HG03520 (cell line): ENCODE data around the gene TBCB.
"Not testable (repeated sequence)": the region's sequence is repeated elsewhere in the genome, so short reads cannot be mapped to it uniquely, and the experiment has no call there.

Experiments
- ATAC-seq: cut with Tn5 transposase; IDR thresholded peaks from one replicate; pipeline ENCODE4 v1.9.1; 2021; ENCODE audit warnings: mild to moderate bottlenecking, moderate library complexity; ENCODE audit not compliant: unreplicated experiment

The TBCB gene

GRCh38 chr19:36163813-36164212 is 48.5 kb downstream of the TBCB start:
- no peak for ATAC-seq

DNA sequence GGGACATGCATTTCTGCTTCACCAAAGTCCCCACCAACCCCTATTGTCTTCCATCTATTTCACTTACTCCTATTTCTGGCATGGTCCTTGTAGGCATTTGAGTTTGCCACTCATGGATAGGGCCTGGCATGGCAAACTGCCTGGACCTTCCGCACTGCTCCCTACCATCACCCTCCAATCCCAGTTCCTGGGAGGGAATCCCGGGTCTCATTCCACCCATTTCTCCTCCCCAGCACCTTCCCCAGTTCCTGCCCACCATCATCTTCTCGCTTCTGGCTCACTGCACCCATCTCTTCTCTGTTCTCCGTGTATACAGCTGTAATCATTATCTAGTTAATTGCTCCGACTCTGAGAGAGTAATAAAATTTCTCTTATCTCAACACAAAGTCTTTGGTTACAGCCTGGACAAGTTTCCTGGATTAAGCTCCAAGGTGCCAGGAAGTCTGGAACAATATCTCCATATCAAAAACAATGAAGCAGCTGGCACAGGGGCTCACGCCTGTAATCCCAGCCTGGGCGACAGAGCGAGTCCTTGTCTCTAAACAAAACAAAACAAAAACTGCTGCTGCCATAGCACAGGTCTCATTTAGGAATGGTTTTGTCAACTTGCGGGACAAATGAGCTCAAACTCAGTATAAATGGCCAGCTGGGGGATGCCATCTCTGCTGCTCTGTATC is 54.0 kb downstream of the TBCB start:
- ATAC-seq = no peak

DNA sequence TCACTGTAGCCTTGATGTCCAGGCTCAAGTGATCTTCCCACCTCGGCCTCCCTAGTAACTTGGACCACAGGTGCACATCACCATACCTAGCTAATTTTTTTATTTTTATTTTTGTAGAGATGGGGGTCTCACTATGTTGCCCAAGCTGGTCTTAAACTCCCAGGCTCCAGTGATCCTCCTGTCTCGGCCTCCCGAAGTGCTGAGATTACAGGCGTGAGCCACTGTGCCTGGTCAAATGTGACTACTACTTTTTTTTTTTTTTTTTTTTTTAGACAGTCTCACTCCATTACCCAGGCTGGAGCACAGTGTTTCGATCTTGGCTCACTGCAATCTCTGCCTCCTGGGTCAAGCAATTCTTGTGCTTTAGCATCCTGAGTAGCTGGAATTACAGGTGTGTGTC is 57.6 kb downstream of the TBCB start:
- ATAC-seq = no peak

DNA sequence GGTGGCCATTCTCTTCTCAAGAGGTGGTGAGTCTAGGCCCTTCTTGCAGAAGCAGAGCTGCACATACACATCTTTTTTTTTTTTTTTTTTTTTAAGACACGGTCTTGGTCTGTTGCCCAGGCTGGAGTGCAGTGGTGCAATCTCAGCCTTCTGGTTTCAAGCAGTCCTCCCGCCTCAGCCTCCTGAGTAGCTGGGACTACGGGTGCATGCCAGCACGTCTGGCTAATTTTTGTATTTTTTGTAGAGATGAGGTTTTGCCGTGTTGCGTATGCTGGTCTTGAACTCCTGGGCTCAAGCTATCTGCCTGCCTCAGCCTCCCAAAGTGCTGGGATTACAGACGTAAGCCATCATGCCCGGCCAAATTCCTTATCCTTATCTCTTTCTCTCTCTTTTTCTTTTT is 58.6 kb downstream of the TBCB start:
- not testable (repeated sequence) for ATAC-seq
